ENCODE data around the gene APP.

The APP gene

GRCh38 chr21:25857308-25858074 lies 313.1 kb downstream of the APP start:
- Histone ChIP-seq H3K9me3 (ENCODE audit: control insufficient read depth, low read length) (no peaks in the 10 kb centered on the region), H3K27ac (ENCODE audit: insufficient read depth, low read depth, low read length, poor library complexity, severe bottlenecking) (no peak overlapping the region), H3K36me3 (ENCODE audit: control insufficient read depth, insufficient read depth, low read length) (no peaks in the 10 kb centered on the region), H3K27me3 (ENCODE audit: control insufficient read depth, insufficient read depth, low read length, poor library complexity, severe bottlenecking) (no peaks in the 10 kb centered on the region), H3K4me3 (ENCODE audit: insufficient read depth, low read depth, low read length) (no peak overlapping the region), H3K4me1 (ENCODE audit: control insufficient read depth, insufficient read depth, low read length) (no peaks in the 10 kb centered on the region)
- WGBS, 2 experiments: 74 to 78% methylated on average over 6 of the region's 6 CpGs

- Histone ChIP-seq H3K27ac (ENCODE audit: insufficient read depth, low read depth, low read length, poor library complexity, severe bottlenecking) (no peak overlapping the region), H3K4me1 (ENCODE audit: control insufficient read depth, insufficient read depth, low read length) (no peaks in the 10 kb centered on the region), H3K36me3 (ENCODE audit: control insufficient read depth, insufficient read depth, low read length) (no peaks in the 10 kb centered on the region), H3K9me3 (ENCODE audit: control insufficient read depth, low read length) (no peaks in the 10 kb centered on the region), H3K4me3 (ENCODE audit: insufficient read depth, low read depth, low read length) (no peak overlapping the region), H3K27me3 (ENCODE audit: control insufficient read depth, insufficient read depth, low read length, poor library complexity, severe bottlenecking) (no peaks in the 10 kb centered on the region)
- whole genome bisulfite sequencing, 2 experiments: 93 to 94% methylated on average over 5 of the region's 5 CpGs
Measured at GRCh38 chr21:25855576-25855975, 315.0 kb downstream of the APP start.

- Histone ChIP-seq H3K9me3 (ENCODE audit: control insufficient read depth, low read length) (no peaks in the 10 kb centered on the region), H3K27ac (ENCODE audit: insufficient read depth, low read depth, low read length, poor library complexity, severe bottlenecking) (no peak overlapping the region), H3K4me1 (ENCODE audit: control insufficient read depth, insufficient read depth, low read length) (no peaks in the 10 kb centered on the region), H3K36me3 (ENCODE audit: control insufficient read depth, insufficient read depth, low read length) (no peaks in the 10 kb centered on the region), H3K4me3 (ENCODE audit: insufficient read depth, low read depth, low read length) (no peak overlapping the region), H3K27me3 (ENCODE audit: control insufficient read depth, insufficient read depth, low read length, poor library complexity, severe bottlenecking) (no peaks in the 10 kb centered on the region)
- 91 to 98% methylated on average over 1 of the region's 1 CpG for WGBS, 2 experiments
Measured at GRCh38 chr21:25850126-25850842, 320.3 kb downstream of the APP start.

- H3K27ac ChIP-seq (ENCODE audit: insufficient read depth, low read depth, low read length, poor library complexity, severe bottlenecking): no peak overlapping the region
- WGBS, 2 experiments: 69 to 73% methylated on average over 2 of the region's 2 CpGs
Measured at GRCh38 chr21:25848309-25848708, 322.3 kb downstream of the APP start.

GRCh38 chr21:25845729-25846256 lies 324.8 kb downstream of the APP start:
- no peaks in the 10 kb centered on the region for H3K36me3 ChIP-seq (ENCODE audit: control insufficient read depth, insufficient read depth, low read length)
- WGBS, 2 experiments: 95 to 97% methylated on average over 5 of the region's 5 CpGs
- no peak overlapping the region for H3K4me3 ChIP-seq (ENCODE audit: insufficient read depth, low read depth, low read length)

More at GRCh38 chr21:25848309-25848708, 322.3 kb downstream of the APP start:
- Histone ChIP-seq H3K9me3 (ENCODE audit: control insufficient read depth, low read length) (no peaks in the 10 kb centered on the region), H3K4me1 (ENCODE audit: control insufficient read depth, insufficient read depth, low read length) (no peaks in the 10 kb centered on the region), H3K4me3 (ENCODE audit: insufficient read depth, low read depth, low read length) (no peak overlapping the region), H3K36me3 (ENCODE audit: control insufficient read depth, insufficient read depth, low read length) (no peaks in the 10 kb centered on the region), H3K27me3 (ENCODE audit: control insufficient read depth, insufficient read depth, low read length, poor library complexity, severe bottlenecking) (no peaks in the 10 kb centered on the region)

GRCh38 chr21:25842925-25843324 lies 327.6 kb downstream of the APP start:
- H3K27me3 ChIP-seq (ENCODE audit: control insufficient read depth, insufficient read depth, low read length, poor library complexity, severe bottlenecking): no peaks in the 10 kb centered on the region
- H3K36me3 ChIP-seq (ENCODE audit: control insufficient read depth, insufficient read depth, low read length): no peaks in the 10 kb centered on the region
- H3K27ac ChIP-seq (ENCODE audit: insufficient read depth, low read depth, low read length, poor library complexity, severe bottlenecking): no peak overlapping the region
- WGBS, 2 experiments: 84 to 89% methylated on average over 3 of the region's 3 CpGs
- no peaks in the 10 kb centered on the region for H3K9me3 ChIP-seq (ENCODE audit: control insufficient read depth, low read length)
- no peak overlapping the region for H3K4me3 ChIP-seq (ENCODE audit: insufficient read depth, low read depth, low read length)
- no peaks in the 10 kb centered on the region for H3K4me1 ChIP-seq (ENCODE audit: control insufficient read depth, insufficient read depth, low read length)

More at GRCh38 chr21:25845729-25846256, 324.8 kb downstream of the APP start:
- no peaks in the 10 kb centered on the region for H3K27me3 ChIP-seq (ENCODE audit: control insufficient read depth, insufficient read depth, low read length, poor library complexity, severe bottlenecking)
- H3K27ac ChIP-seq (ENCODE audit: insufficient read depth, low read depth, low read length, poor library complexity, severe bottlenecking): no peak overlapping the region
- no peaks in the 10 kb centered on the region for H3K9me3 ChIP-seq (ENCODE audit: control insufficient read depth, low read length)
- no peaks in the 10 kb centered on the region for H3K4me1 ChIP-seq (ENCODE audit: control insufficient read depth, insufficient read depth, low read length)

GRCh38 chr21:25838809-25839208 lies 331.8 kb downstream of the APP start:
- Histone ChIP-seq H3K9me3 (ENCODE audit: control insufficient read depth, low read length) (no peaks in the 10 kb centered on the region), H3K36me3 (ENCODE audit: control insufficient read depth, insufficient read depth, low read length) (no peaks in the 10 kb centered on the region), H3K4me1 (ENCODE audit: control insufficient read depth, insufficient read depth, low read length) (no peaks in the 10 kb centered on the region), H3K27me3 (ENCODE audit: control insufficient read depth, insufficient read depth, low read length, poor library complexity, severe bottlenecking) (no peaks in the 10 kb centered on the region), H3K4me3 (ENCODE audit: insufficient read depth, low read depth, low read length) (no peak overlapping the region), H3K27ac (ENCODE audit: insufficient read depth, low read depth, low read length, poor library complexity, severe bottlenecking) (no peak overlapping the region)
- WGBS, 2 experiments: 91 to 92% methylated on average over 4 of the region's 4 CpGs

- H3K27ac ChIP-seq (ENCODE audit: insufficient read depth, low read depth, low read length, poor library complexity, severe bottlenecking): no peak overlapping the region
- peaks cover 2% of the 10 kb centered on the region for H3K9me3 ChIP-seq (ENCODE audit: control insufficient read depth, low read length)
- 88 to 97% methylated on average over 3 to 4 of the region's 4 CpGs for WGBS, 2 experiments
- H3K4me3 ChIP-seq (ENCODE audit: insufficient read depth, low read depth, low read length): no peak overlapping the region
- no peaks in the 10 kb centered on the region for H3K27me3 ChIP-seq (ENCODE audit: control insufficient read depth, insufficient read depth, low read length, poor library complexity, severe bottlenecking)
- H3K4me1 ChIP-seq (ENCODE audit: control insufficient read depth, insufficient read depth, low read length): no peaks in the 10 kb centered on the region
- H3K36me3 ChIP-seq (ENCODE audit: control insufficient read depth, insufficient read depth, low read length): no peaks in the 10 kb centered on the region
Measured at GRCh38 chr21:25837533-25838265, 332.9 kb downstream of the APP start.

GRCh38 chr21:25836396-25836795 lies 334.2 kb downstream of the APP start:
- WGBS, 2 experiments: 92 to 96% methylated on average over 2 of the region's 2 CpGs
- Histone ChIP-seq H3K27me3 (ENCODE audit: control insufficient read depth, insufficient read depth, low read length, poor library complexity, severe bottlenecking) (no peaks in the 10 kb centered on the region), H3K27ac (ENCODE audit: insufficient read depth, low read depth, low read length, poor library complexity, severe bottlenecking) (no peak overlapping the region), H3K9me3 (ENCODE audit: control insufficient read depth, low read length) (peaks cover 2% of the 10 kb centered on the region), H3K4me3 (ENCODE audit: insufficient read depth, low read depth, low read length) (no peak overlapping the region), H3K36me3 (ENCODE audit: control insufficient read depth, insufficient read depth, low read length) (no peaks in the 10 kb centered on the region), H3K4me1 (ENCODE audit: control insufficient read depth, insufficient read depth, low read length) (no peaks in the 10 kb centered on the region)

GRCh38 chr21:25834381-25834780 lies 336.2 kb downstream of the APP start:
- peaks cover 2% of the 10 kb centered on the region for H3K9me3 ChIP-seq (ENCODE audit: control insufficient read depth, low read length)

More at GRCh38 chr21:25834381-25834780, 336.2 kb downstream of the APP start:
- no peaks in the 10 kb centered on the region for H3K27me3 ChIP-seq (ENCODE audit: control insufficient read depth, insufficient read depth, low read length, poor library complexity, severe bottlenecking)
- no peaks in the 10 kb centered on the region for H3K36me3 ChIP-seq (ENCODE audit: control insufficient read depth, insufficient read depth, low read length)
- H3K4me1 ChIP-seq (ENCODE audit: control insufficient read depth, insufficient read depth, low read length): no peaks in the 10 kb centered on the region
- 92 to 96% methylated on average over 3 of the region's 3 CpGs for WGBS, 2 experiments
- no peak overlapping the region for H3K27ac ChIP-seq (ENCODE audit: insufficient read depth, low read depth, low read length, poor library complexity, severe bottlenecking)
- no peak overlapping the region for H3K4me3 ChIP-seq (ENCODE audit: insufficient read depth, low read depth, low read length)
